WERI-Rb-1 (cell line): ENCODE data around the gene LIMK1.

Experiments
- DNase-seq: peaks from one replicate; pipeline ENCODE4 v3.0.0-alpha.2; 2020
- H3K27ac ChIP-seq: fragments of 250-450 bp; sonication (Bioruptor Pico); 2 replicates; pipeline ENCODE4 v1.5.1; 2020; ENCODE audit warnings: mild to moderate bottlenecking, moderate library complexity
- H3K27me3 ChIP-seq: fragments of 250-450 bp; sonication (Bioruptor Pico); 2 replicates; pipeline ENCODE4 v1.5.1; 2021; ENCODE audit warnings: mild to moderate bottlenecking, low read depth, moderate library complexity; ENCODE audit not compliant: insufficient read depth, severe bottlenecking
- H3K36me3 ChIP-seq: fragments of 250-450 bp; sonication (Bioruptor Pico); 2 replicates; pipeline ENCODE4 v1.5.1; 2020; ENCODE audit warnings: mild to moderate bottlenecking, moderate library complexity
- H3K4me3 ChIP-seq: 2 replicates; pipeline ENCODE4 v1.5.1; 2011; ENCODE audit warnings: low read depth, mild to moderate bottlenecking, control low read depth, low read length
- H3K9me3 ChIP-seq: fragments of 250-450 bp; sonication (Bioruptor Pico); 2 replicates; pipeline ENCODE4 v1.5.1; 2021; ENCODE audit warnings: mild to moderate bottlenecking, moderate library complexity; ENCODE audit not compliant: severe bottlenecking
- CTCF ChIP-seq: IDR thresholded peaks from 2 replicates; pipeline ENCODE4 v1.5.1; 2011; ENCODE audit warnings: low read depth, mild to moderate bottlenecking, control low read depth, inconsistent platforms, low read length

Gene LIMK1

GRCh38 chr7:74058486-74058885 is 25.1 kb upstream of the LIMK1 start:
- no peak overlapping the region for H3K4me3 ChIP-seq
- no peaks in the 10 kb centered on the region for H3K27me3 ChIP-seq
- no peak for TF ChIP-seq CTCF
- H3K27ac ChIP-seq = no peak overlapping the region
- no peak for DNase-seq
- no peaks in the 10 kb centered on the region for H3K9me3 ChIP-seq
- no peaks in the 10 kb centered on the region for H3K36me3 ChIP-seq

GRCh38 chr7:74059037-74059436 is 24.6 kb upstream of the LIMK1 start:
- Histone ChIP-seq H3K27me3 (no peaks in the 10 kb centered on the region), H3K4me3 (no peak overlapping the region), H3K36me3 (no peaks in the 10 kb centered on the region), H3K9me3 (no peaks in the 10 kb centered on the region), H3K27ac (no peak overlapping the region)
- DNase-seq = no peak
- TF ChIP-seq CTCF = no peak

- H3K27ac ChIP-seq = no peak overlapping the region
- H3K27me3 ChIP-seq = no peaks in the 10 kb centered on the region
- H3K36me3 ChIP-seq = no peaks in the 10 kb centered on the region
- H3K4me3 ChIP-seq = peak overlapping the region; percentile 8; the same call in 1 of the 2 replicates
- peak; percentile 40; the same call in 1 of the 2 replicates for TF ChIP-seq CTCF
- peak; percentile 35 for DNase-seq
- H3K9me3 ChIP-seq = no peaks in the 10 kb centered on the region
Measured at GRCh38 chr7:74059681-74060588, 23.7 kb upstream of the LIMK1 start.

GRCh38 chr7:74061840-74062539 is 21.6 kb upstream of the LIMK1 start:
- H3K27me3 ChIP-seq = no peaks in the 10 kb centered on the region
- H3K36me3 ChIP-seq = no peaks in the 10 kb centered on the region
- no peaks in the 10 kb centered on the region for H3K9me3 ChIP-seq
- TF ChIP-seq CTCF = no peak
- no peak overlapping the region for H3K27ac ChIP-seq
- no peak overlapping the region for H3K4me3 ChIP-seq
- no peak for DNase-seq

- H3K36me3 ChIP-seq = no peaks in the 10 kb centered on the region
- H3K4me3 ChIP-seq = no peak overlapping the region
- no peaks in the 10 kb centered on the region for H3K9me3 ChIP-seq
- no peak for TF ChIP-seq CTCF
- H3K27me3 ChIP-seq = no peaks in the 10 kb centered on the region
- no peak for DNase-seq
- no peak overlapping the region for H3K27ac ChIP-seq
Measured at GRCh38 chr7:74063223-74063641, 20.4 kb upstream of the LIMK1 start.
